ENCODE data around the gene IL27RA.

DNA sequence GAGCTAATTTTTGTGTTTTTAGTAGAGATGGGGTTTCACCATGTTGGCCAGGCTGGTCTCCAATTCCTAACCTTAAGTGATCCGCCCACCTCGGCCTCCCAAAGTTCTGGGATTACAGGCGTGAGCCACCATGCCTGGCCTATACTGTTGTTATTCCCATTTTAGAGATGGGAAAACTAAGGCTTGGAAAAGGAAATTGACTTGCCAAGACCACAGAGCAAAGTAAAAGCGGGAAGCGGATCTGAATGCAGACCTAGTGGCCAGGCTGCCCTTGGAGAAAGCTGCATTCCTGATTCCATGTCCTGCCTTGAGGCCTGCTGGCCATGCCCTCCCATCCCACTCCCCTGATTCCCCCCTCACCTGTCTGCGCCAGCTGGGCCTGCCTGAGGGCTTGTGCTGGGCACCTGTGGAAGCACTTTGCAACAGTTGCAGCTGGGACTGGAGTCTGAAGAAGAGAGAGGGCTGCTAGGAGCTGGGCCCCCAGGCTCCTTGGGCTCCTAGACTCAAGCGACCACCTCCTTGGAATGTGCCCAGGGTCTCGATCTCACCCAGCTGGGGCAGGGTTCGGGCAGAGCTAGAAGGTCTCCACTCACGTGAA lies 24.6 kb downstream of the IL27RA start:
- TF ChIP-seq, protein P1, sequence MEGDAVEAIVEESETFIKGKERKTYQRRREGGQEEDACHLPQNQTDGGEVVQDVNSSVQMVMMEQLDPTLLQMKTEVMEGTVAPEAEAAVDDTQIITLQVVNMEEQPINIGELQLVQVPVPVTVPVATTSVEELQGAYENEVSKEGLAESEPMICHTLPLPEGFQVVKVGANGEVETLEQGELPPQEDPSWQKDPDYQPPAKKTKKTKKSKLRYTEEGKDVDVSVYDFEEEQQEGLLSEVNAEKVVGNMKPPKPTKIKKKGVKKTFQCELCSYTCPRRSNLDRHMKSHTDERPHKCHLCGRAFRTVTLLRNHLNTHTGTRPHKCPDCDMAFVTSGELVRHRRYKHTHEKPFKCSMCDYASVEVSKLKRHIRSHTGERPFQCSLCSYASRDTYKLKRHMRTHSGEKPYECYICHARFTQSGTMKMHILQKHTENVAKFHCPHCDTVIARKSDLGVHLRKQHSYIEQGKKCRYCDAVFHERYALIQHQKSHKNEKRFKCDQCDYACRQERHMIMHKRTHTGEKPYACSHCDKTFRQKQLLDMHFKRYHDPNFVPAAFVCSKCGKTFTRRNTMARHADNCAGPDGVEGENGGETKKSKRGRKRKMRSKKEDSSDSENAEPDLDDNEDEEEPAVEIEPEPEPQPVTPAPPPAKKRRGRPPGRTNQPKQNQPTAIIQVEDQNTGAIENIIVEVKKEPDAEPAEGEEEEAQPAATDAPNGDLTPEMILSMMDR (IDR thresholded peaks at IDR 0.05; ENCODE audit: borderline replicate concordance, extremely low read depth, low read length, poor library complexity, severe bottlenecking) = no peak
- no peak for TF ChIP-seq EZH2 (IDR thresholded peaks at IDR 0.05; ENCODE audit: borderline replicate concordance, low read depth, low read length, severe bottlenecking)

Data from DND-41 (cell line).